ENCODE data around the gene PAM. TPM values are rescaled to one million over a fixed set of nuclear protein-coding genes. Genes with fewer than 3 reads are reported as not detected.

PAM gene
- total and polyA plus RNA-seq, 4 donors: 8.2 to 27.5 (median 13.7) TPM

- Histone ChIP-seq H3K4me1 (ENCODE audit: control insufficient read depth in 4 of 4, insufficient read depth in 4 of 4, low read length in 3 of 4) (peaks cover 4 to 7% (median 5%) of the 10 kb centered on the region in 4 donors), H3K27me3 (ENCODE audit: control insufficient read depth in 4 of 4, insufficient read depth in 4 of 4, low read length in 3 of 4) (peaks cover 0 to 8% (median 0%) of the 10 kb centered on the region in 4 donors), H3K27ac (ENCODE audit: low read depth in 1 of 2, low read length in 2 of 2) (no peak overlapping the region), H3K9me3 (ENCODE audit: control insufficient read depth in 4 of 4, low read length in 3 of 4) (no peaks in the 10 kb centered on the region), H3K36me3 (ENCODE audit: control insufficient read depth in 4 of 4, insufficient read depth in 3 of 4, low read depth in 1 of 4, low read length in 3 of 4) (no peaks in the 10 kb centered on the region), H3K9ac (ENCODE audit: low read depth in 1 of 2, low read length in 2 of 2) (no peak overlapping the region), H3K4me3 (ENCODE audit: low read depth in 1 of 3, low read length in 3 of 3) (no peak overlapping the region)
- TF ChIP-seq ATF3 (IDR thresholded peaks at IDR 0.05): no peak
- TF ChIP-seq CTCF (IDR thresholded peaks at IDR 0.05; ENCODE audit: low read depth, low read length, missing input control): no peak
- no peak for TF ChIP-seq HNF4G (IDR thresholded peaks at IDR 0.05)
- TF ChIP-seq HNF4A (conservative IDR thresholded peaks at IDR 0.05): no peak
- no peak for TF ChIP-seq FOXA1 (IDR thresholded peaks at IDR 0.05)
- TF ChIP-seq EGR1 (IDR thresholded peaks at IDR 0.05; ENCODE audit: low read depth in 2 of 2): no peak
- no peak for TF ChIP-seq NR2F2 (IDR thresholded peaks at IDR 0.05)
- no peak for TF ChIP-seq GABPA (IDR thresholded peaks at IDR 0.05 in 1 of 2, conservative IDR thresholded peaks at IDR 0.05 in 1 of 2)
- TF ChIP-seq JUND (IDR thresholded peaks at IDR 0.05): no peak
- TF ChIP-seq RXRA (IDR thresholded peaks at IDR 0.05): no peak
- TF ChIP-seq RAD21 (IDR thresholded peaks at IDR 0.05): no peak
- TF ChIP-seq MAX (IDR thresholded peaks at IDR 0.05): no peak
- no peak for TF ChIP-seq YY1 (IDR thresholded peaks at IDR 0.05)
- TF ChIP-seq SP1 (IDR thresholded peaks at IDR 0.05): no peak
- no peak for TF ChIP-seq FOXA2 (IDR thresholded peaks at IDR 0.05)
- no peak for TF ChIP-seq TAF1 (conservative IDR thresholded peaks at IDR 0.05)
- no peak for TF ChIP-seq ZBTB33 (IDR thresholded peaks at IDR 0.05)
- TF ChIP-seq REST (IDR thresholded peaks at IDR 0.05): no peak
- no peak for DNase-seq (ENCODE audit: low spot score)
- WGBS: 70% methylated on average over 5 of the region's 5 CpGs
These were observed 5.6 kb upstream of the PAM start for GRCh38 chr5:102749416-102750030.
